ENCODE data around the gene LLCFC1. TPM values are rescaled to one million over a fixed set of nuclear protein-coding genes. Genes with fewer than 3 reads are reported as not detected.

Gene LLCFC1
- total RNA-seq, 1 donor from 2014 or later = not detected

DNA sequence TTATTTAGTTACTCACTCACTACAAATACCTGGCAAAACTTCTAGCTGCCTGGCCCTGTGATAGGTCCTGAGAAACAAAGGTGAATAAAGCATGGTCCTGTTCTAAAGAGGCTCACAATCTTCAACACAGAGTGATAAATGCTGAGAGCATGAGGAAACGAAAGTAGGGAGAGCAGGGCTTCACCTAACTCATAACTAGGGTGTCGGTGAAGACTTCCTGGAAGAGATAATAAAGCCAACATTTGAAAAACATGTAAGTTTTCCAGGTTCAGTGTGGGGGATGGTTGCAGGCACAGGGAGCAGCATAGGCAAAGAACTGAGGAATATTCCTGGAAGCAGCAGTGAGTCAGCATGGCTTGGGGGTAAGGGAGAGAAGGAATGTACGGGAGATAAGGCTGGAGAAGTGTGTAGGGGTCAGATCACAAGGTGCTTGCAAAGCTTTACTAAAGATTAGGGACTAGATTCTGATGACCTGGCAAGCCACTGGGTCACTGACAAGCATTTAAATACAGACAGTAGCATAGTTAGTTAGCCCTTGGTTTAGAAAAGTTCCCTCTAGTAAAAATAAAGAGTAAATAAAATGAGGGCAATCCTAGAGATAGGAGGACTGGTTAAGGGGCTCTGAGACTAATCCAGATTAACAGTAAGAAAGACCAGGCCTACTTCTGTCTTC lies 17.8 kb downstream of the LLCFC1 start:
- no peak overlapping the region for H3K4me3 ChIP-seq
- H3K27me3 ChIP-seq = no peaks in the 10 kb centered on the region
- no peak for DNase-seq (ENCODE audit: low spot score in 2 of 2)
- H3K9me3 ChIP-seq = peaks cover 0 to 6% of the 10 kb centered on the region in 2 donors
- H3K4me1 ChIP-seq = no peaks in the 10 kb centered on the region
- H3K36me3 ChIP-seq = no peaks in the 10 kb centered on the region
- intact Hi-C loops (cut with DNase I) = no loop called here
- TF ChIP-seq, protein P1, sequence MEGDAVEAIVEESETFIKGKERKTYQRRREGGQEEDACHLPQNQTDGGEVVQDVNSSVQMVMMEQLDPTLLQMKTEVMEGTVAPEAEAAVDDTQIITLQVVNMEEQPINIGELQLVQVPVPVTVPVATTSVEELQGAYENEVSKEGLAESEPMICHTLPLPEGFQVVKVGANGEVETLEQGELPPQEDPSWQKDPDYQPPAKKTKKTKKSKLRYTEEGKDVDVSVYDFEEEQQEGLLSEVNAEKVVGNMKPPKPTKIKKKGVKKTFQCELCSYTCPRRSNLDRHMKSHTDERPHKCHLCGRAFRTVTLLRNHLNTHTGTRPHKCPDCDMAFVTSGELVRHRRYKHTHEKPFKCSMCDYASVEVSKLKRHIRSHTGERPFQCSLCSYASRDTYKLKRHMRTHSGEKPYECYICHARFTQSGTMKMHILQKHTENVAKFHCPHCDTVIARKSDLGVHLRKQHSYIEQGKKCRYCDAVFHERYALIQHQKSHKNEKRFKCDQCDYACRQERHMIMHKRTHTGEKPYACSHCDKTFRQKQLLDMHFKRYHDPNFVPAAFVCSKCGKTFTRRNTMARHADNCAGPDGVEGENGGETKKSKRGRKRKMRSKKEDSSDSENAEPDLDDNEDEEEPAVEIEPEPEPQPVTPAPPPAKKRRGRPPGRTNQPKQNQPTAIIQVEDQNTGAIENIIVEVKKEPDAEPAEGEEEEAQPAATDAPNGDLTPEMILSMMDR (IDR thresholded peaks at IDR 0.05) = no peak
- no peak overlapping the region for H3K27ac ChIP-seq

DNA sequence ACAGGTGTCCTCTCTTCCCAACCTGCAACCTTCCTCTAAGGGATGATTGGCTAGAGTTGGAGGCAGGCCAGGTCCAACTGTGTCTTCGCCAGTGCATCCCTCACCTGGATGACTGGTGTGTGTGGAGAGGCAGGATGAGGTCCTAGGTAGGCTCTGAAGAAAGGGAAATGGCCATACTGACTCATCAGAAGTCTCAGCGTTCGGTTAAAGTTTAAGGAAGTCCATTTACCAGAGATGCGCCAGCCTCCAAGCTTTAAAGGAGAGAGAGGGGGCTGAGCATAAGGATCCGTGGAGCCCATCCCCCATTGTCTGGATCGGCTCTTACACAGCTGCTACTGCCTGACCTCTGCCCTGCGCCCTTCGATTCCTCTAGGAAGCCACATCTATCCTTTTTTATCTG lies 18.4 kb downstream of the LLCFC1 start:
- DNase-seq (ENCODE audit: low spot score in 2 of 2) = no peak
- TF ChIP-seq, protein P1 (IDR thresholded peaks at IDR 0.05) = no peak
- Histone ChIP-seq H3K4me1 (no peaks in the 10 kb centered on the region), H3K9me3 (peaks cover 0 to 6% of the 10 kb centered on the region in 2 donors), H3K36me3 (no peaks in the 10 kb centered on the region), H3K4me3 (no peak overlapping the region), H3K27me3 (no peaks in the 10 kb centered on the region), H3K27ac (no peak overlapping the region)
- intact Hi-C loops (cut with DNase I) = no loop called here

DNA sequence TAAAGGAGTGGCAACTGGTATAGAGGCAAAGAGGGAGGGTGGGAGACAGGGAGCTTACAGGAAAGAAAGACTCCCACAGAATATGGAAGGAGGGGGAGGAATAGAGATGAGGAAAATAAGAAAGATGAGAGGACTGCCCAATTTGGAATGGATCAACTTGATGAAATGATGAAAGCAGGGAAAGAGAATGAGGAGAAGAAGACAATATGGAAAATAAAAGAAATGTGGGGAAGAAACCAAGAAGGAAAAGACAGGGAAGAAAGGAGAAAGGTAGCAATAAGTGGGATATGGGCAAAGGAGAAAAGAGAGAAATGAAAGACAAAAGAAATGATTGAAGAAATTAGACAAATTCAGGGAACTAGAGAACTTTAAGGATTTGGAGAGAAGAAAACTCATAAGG lies 19.9 kb downstream of the LLCFC1 start:
- Histone ChIP-seq H3K4me1 (no peaks in the 10 kb centered on the region), H3K27me3 (no peaks in the 10 kb centered on the region), H3K27ac (no peak overlapping the region), H3K4me3 (no peak overlapping the region), H3K36me3 (no peaks in the 10 kb centered on the region), H3K9me3 (peaks cover 0 to 6% of the 10 kb centered on the region in 2 donors)
- intact Hi-C loops (cut with DNase I) = no loop called here
- TF ChIP-seq, protein P1 (IDR thresholded peaks at IDR 0.05) = no peak
- no peak for DNase-seq (ENCODE audit: low spot score in 2 of 2)

DNA sequence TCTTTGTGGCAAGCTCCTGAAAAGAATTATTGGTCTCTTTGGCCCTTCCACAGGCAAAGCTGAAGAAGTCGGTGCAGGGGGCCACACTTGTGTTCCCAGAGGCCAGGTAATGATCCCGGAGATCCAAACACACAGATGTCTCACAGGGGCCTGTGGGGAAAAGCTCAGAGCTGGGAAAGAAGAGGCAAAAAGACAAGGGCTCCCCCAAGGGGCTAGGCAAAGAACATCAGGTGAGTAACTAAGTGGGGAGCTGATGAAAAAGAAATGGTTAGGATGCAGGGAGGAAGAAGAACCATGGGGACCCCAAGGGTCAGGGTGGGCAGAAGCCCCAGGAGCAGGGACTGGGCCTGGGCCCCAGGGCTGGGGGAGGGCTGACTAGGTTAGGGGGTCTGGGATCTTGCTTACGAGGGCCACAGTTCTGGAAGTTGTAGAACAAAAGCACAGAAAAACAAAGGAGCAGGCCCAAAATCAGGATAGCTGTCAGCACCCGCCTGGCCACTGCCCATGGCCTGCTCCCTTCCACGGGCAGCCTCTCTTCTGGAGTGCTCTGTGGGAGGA lies 21.8 kb downstream of the LLCFC1 start:
- intact Hi-C loops (cut with DNase I) = no loop called here
- Histone ChIP-seq H3K9me3 (no peaks in the 10 kb centered on the region), H3K27me3 (no peaks in the 10 kb centered on the region), H3K4me1 (no peaks in the 10 kb centered on the region), H3K27ac (no peak overlapping the region), H3K4me3 (no peak overlapping the region), H3K36me3 (no peaks in the 10 kb centered on the region)
- no peak for DNase-seq (ENCODE audit: low spot score in 2 of 2)
- TF ChIP-seq, protein P1 (IDR thresholded peaks at IDR 0.05) = no peak

GRCh38 chr7:142961595-142961972 lies 22.3 kb downstream of the LLCFC1 start:
- Histone ChIP-seq H3K27me3 (no peaks in the 10 kb centered on the region), H3K36me3 (no peaks in the 10 kb centered on the region), H3K4me1 (no peaks in the 10 kb centered on the region), H3K4me3 (no peak overlapping the region), H3K9me3 (no peaks in the 10 kb centered on the region), H3K27ac (no peak overlapping the region)
- TF ChIP-seq, protein P1 (IDR thresholded peaks at IDR 0.05) = no peak
- intact Hi-C loops (cut with DNase I) = no loop called here
- no peak for DNase-seq (ENCODE audit: low spot score in 2 of 2)
